ENCODE data around the gene LGR4. TPM values are rescaled to one million over a fixed set of nuclear protein-coding genes. Genes with fewer than 3 reads are reported as not detected.

Gene LGR4
- total and polyA plus RNA-seq, 2 of the 13 experiments (the other 11 are each of a cell fraction or from before 2014, with no cell fraction given), result 42.1 to 68.7 TPM

DNA sequence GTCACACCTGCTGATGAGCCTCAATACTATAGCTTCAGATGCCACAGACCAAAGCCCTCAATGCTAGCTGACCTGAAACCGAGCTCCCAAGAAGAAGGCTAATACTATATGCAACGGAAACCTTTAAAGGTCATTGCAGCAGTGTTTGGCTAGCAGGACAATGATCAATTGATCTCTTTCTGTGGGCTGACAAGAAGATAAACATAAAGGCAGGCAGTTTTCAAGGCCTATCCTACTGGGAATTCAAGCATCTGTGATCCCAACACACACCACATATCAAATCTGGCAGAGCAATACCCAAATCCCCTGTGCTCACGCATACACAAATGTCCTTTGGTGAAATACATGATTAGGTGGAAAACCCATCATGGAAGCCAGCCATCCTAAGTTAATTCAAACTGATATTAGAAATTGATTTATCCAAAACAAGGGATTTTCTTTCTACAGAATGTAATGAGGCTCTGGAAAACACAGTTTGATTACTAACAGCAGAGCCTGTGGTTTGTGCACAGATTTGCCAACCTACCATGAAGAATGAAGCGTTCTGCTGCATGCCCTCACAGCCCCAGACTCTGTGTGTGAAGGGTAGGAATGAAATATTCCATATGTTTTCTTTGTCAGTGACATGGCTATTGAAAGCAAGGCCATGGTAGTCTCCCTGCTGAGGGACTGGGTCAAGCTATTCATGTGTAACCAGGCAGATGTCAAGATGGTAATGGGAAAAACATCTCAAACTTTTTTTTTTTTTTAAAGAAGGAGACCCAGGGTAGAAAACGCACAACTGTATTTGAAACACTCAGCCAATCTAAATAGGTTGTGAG lies 12.2 kb downstream of the LGR4 start (continued):
- TF ChIP-seq, protein P1, sequence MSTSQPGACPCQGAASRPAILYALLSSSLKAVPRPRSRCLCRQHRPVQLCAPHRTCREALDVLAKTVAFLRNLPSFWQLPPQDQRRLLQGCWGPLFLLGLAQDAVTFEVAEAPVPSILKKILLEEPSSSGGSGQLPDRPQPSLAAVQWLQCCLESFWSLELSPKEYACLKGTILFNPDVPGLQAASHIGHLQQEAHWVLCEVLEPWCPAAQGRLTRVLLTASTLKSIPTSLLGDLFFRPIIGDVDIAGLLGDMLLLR (CRISPR knock-in tag; IDR thresholded peaks at IDR 0.05), result no peak
- TF ChIP-seq, protein P2, sequence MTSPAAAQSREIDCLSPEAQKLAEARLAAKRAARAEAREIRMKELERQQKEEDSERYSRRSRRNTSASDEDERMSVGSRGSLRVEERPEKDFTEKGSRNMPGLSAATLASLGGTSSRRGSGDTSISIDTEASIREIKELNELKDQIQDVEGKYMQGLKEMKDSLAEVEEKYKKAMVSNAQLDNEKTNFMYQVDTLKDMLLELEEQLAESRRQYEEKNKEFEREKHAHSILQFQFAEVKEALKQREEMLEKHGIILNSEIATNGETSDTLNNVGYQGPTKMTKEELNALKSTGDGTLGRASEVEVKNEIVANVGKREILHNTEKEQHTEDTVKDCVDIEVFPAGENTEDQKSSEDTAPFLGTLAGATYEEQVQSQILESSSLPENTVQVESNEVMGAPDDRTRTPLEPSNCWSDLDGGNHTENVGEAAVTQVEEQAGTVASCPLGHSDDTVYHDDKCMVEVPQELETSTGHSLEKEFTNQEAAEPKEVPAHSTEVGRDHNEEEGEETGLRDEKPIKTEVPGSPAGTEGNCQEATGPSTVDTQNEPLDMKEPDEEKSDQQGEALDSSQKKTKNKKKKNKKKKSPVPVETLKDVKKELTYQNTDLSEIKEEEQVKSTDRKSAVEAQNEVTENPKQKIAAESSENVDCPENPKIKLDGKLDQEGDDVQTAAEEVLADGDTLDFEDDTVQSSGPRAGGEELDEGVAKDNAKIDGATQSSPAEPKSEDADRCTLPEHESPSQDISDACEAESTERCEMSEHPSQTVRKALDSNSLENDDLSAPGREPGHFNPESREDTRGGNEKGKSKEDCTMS (CRISPR knock-in tag; conservative IDR thresholded peaks at IDR 0.05), result no peak
- TF ChIP-seq PAX8 (CRISPR knock-in tag; IDR thresholded peaks at IDR 0.05; ENCODE audit: borderline replicate concordance), result no peak
- TF ChIP-seq, protein P3, sequence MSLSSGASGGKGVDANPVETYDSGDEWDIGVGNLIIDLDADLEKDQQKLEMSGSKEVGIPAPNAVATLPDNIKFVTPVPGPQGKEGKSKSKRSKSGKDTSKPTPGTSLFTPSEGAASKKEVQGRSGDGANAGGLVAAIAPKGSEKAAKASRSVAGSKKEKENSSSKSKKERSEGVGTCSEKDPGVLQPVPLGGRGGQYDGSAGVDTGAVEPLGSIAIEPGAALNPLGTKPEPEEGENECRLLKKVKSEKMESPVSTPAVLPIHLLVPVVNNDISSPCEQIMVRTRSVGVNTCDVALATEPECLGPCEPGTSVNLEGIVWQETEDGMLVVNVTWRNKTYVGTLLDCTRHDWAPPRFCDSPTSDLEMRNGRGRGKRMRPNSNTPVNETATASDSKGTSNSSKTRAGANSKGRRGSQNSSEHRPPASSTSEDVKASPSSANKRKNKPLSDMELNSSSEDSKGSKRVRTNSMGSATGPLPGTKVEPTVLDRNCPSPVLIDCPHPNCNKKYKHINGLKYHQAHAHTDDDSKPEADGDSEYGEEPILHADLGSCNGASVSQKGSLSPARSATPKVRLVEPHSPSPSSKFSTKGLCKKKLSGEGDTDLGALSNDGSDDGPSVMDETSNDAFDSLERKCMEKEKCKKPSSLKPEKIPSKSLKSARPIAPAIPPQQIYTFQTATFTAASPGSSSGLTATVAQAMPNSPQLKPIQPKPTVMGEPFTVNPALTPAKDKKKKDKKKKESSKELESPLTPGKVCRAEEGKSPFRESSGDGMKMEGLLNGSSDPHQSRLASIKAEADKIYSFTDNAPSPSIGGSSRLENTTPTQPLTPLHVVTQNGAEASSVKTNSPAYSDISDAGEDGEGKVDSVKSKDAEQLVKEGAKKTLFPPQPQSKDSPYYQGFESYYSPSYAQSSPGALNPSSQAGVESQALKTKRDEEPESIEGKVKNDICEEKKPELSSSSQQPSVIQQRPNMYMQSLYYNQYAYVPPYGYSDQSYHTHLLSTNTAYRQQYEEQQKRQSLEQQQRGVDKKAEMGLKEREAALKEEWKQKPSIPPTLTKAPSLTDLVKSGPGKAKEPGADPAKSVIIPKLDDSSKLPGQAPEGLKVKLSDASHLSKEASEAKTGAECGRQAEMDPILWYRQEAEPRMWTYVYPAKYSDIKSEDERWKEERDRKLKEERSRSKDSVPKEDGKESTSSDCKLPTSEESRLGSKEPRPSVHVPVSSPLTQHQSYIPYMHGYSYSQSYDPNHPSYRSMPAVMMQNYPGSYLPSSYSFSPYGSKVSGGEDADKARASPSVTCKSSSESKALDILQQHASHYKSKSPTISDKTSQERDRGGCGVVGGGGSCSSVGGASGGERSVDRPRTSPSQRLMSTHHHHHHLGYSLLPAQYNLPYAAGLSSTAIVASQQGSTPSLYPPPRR (CRISPR knock-in tag; IDR thresholded peaks at IDR 0.05; ENCODE audit: borderline replicate concordance), result peak; percentile 74
- TF ChIP-seq NCOA5 (CRISPR knock-in tag; IDR thresholded peaks at IDR 0.05), result no peak
- no peak for TF ChIP-seq ZNF274 (CRISPR knock-in tag; IDR thresholded peaks at IDR 0.05)
- TF ChIP-seq TAF15 (IDR thresholded peaks at IDR 0.05; ENCODE audit: low read depth, low read length, poor library complexity, severe bottlenecking), result no peak
- no peak for TF ChIP-seq FOSL1 (CRISPR knock-in tag; IDR thresholded peaks at IDR 0.05; ENCODE audit: borderline replicate concordance)
- peak; percentile 72; the same call in 1 of the 2 replicates for TF ChIP-seq MIXL1 (CRISPR knock-in tag; IDR thresholded peaks at IDR 0.05)
- no peak for TF ChIP-seq CCDC6 (CRISPR knock-in tag; IDR thresholded peaks at IDR 0.05)
- TF ChIP-seq PPARG (CRISPR knock-in tag; conservative IDR thresholded peaks at IDR 0.05), result peak; percentile 68
- TF ChIP-seq ZNF34 (CRISPR knock-in tag; IDR thresholded peaks at IDR 0.05; ENCODE audit: borderline replicate concordance), result no peak
- TF ChIP-seq, protein P4, sequence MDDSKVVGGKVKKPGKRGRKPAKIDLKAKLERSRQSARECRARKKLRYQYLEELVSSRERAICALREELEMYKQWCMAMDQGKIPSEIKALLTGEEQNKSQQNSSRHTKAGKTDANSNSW (CRISPR knock-in tag; IDR thresholded peaks at IDR 0.05; ENCODE audit: borderline replicate concordance), result no peak
- peak; percentile 70; the same call in 1 of the 2 replicates for TF ChIP-seq PHF21A (CRISPR knock-in tag; IDR thresholded peaks at IDR 0.05)
- TF ChIP-seq ZNF263 (CRISPR knock-in tag; IDR thresholded peaks at IDR 0.05), result no peak
- peak; percentile 77; the same call in 1 of the 2 replicates for TF ChIP-seq RFX5 (IDR thresholded peaks at IDR 0.05; ENCODE audit: low read depth, low read length)
- 0 out of 2 replicates have a peak, but pooled peaks have one; percentile 50 for TF ChIP-seq ZFP82 (CRISPR knock-in tag; IDR thresholded peaks at IDR 0.05; ENCODE audit: borderline replicate concordance)
- peak; percentile 58; the same call in 1 of the 2 replicates for TF ChIP-seq ZNF430 (CRISPR knock-in tag; IDR thresholded peaks at IDR 0.05)
- TF ChIP-seq MAFF (IDR thresholded peaks at IDR 0.05; ENCODE audit: low read depth, low read length), result no peak
- peak; percentile 51; the same call in 1 of the 2 replicates for TF ChIP-seq SP5 (CRISPR knock-in tag; IDR thresholded peaks at IDR 0.05; ENCODE audit: borderline replicate concordance, low read depth)

Measured in HepG2 (cell line).